Natural killer cell (primary cell): ENCODE results near the gene ACTG1. TPM values are rescaled to one million over a fixed set of nuclear protein-coding genes. Genes with fewer than 3 reads are reported as not detected.
"Not testable (repeated sequence)": the region's sequence is repeated elsewhere in the genome, so short reads cannot be mapped to it uniquely, and the experiment has no call there.

Experiments
- ATAC-seq, 3 donors: fragments of 150-1000 bp in 2 of 3; fragments of 200-7000 bp in 1 of 3; cut with Tn5 transposase; 1 replicate in 1 of 3; 2 replicates in 2 of 3; pipeline ENCODE4 v1.10.0; 2021; ENCODE audit warnings: mild to moderate bottlenecking in 2 of 3, moderate library complexity in 2 of 3
- DNase-seq, 2 donors: peaks; one replicate each; pipeline versions ENCODE4 v3.0.0 to v3.0.0-alpha.2; 2013 to 2021; ENCODE audit warnings: mixed read lengths in 1 of 2
- H3K27ac ChIP-seq: one replicate; pipeline ENCODE4 v1.5.1; 2013; ENCODE audit warnings: mild to moderate bottlenecking, low read length
- H3K27me3 ChIP-seq: one replicate; pipeline ENCODE4 v1.6.1; 2013; ENCODE audit warnings: low read length; ENCODE audit not compliant: control insufficient read depth, insufficient read depth
- H3K36me3 ChIP-seq: one replicate; pipeline ENCODE4 v1.6.1; 2013; ENCODE audit warnings: low read length; ENCODE audit not compliant: control insufficient read depth, insufficient read depth
- H3K4me1 ChIP-seq: one replicate; pipeline ENCODE4 v1.6.1; 2013; ENCODE audit warnings: low read length; ENCODE audit not compliant: control insufficient read depth, insufficient read depth
- H3K4me3 ChIP-seq: one replicate; pipeline ENCODE4 v1.5.1; 2013; ENCODE audit warnings: low read length
- H3K9me3 ChIP-seq: one replicate; pipeline ENCODE4 v1.6.1; 2013; ENCODE audit warnings: low read length; ENCODE audit not compliant: control insufficient read depth, insufficient read depth
- H3K27ac Mint-ChIP-seq, 2 donors: one replicate each; pipeline ENCODE4 v1.8.0; 2022; ENCODE audit warnings: mild to moderate bottlenecking in 2 of 2, mixed read lengths in 2 of 2, moderate library complexity in 1 of 2
- H3K27me3 Mint-ChIP-seq, 2 donors: one replicate each; pipeline ENCODE4 v1.8.0; 2022; ENCODE audit warnings: low read depth in 2 of 2, mixed read lengths in 2 of 2
- H3K36me3 Mint-ChIP-seq: one replicate; pipeline ENCODE4 v1.8.0; 2022; ENCODE audit warnings: mixed read lengths
- H3K4me1 Mint-ChIP-seq, 2 donors: one replicate each; pipeline ENCODE4 v1.8.0; 2022; ENCODE audit warnings: mixed read lengths in 2 of 2
- H3K4me3 Mint-ChIP-seq: one replicate; pipeline ENCODE4 v1.8.0; 2022; ENCODE audit warnings: mild to moderate bottlenecking, moderate library complexity, mixed read lengths
- H3K9me3 Mint-ChIP-seq, 2 donors: one replicate each; pipeline ENCODE4 v1.8.0; 2022; ENCODE audit warnings: mixed read lengths in 2 of 2
- CTCF ChIP-seq: fragments of 200-600 bp; IDR thresholded peaks from one replicate; pipeline ENCODE4 v1.8.0; 2022; ENCODE audit warnings: antibody characterized with exemption
- WGBS: methylation state at CpG from one replicate; pipeline ENCODE4 v1.1.7; 2013; ENCODE audit warnings: missing lambda C conversion rate; ENCODE audit not compliant: insufficient coverage; 5-methylcytosine and 5-hydroxymethylcytosine counted together
- intact Hi-C: fragments of 100-400 bp; cut with micrococcal nuclease; formaldehyde crosslinking; loops from one replicate; pipeline ENCODE4 v1.14.2; 2022
- total RNA-seq, 4 donors: library from RNA; stranded (reverse); fragments of 120-200 nt in 1 of 4; gene quantifications; one replicate each; pipeline versions ENCODE4 v1.2.3 to v1.2.4, GENCODE V29; 2013 to 2022

ACTG1 gene
- total RNA-seq, 3 donors from 2014 or later (not counting 1 experiment from before 2014, with no cell fraction given): 1,401 to 1,901 (median 1,735) TPM

- H3K4me3 Mint-ChIP-seq: peak overlapping the region; percentile 13
- peak overlapping the region in 1 of 2 donors; percentile 64 for H3K27ac Mint-ChIP-seq
- Histone ChIP-seq H3K27ac (no peak overlapping the region), H3K27me3 (peaks cover 19% of the 10 kb centered on the region), H3K4me3 (no peak overlapping the region), H3K36me3 (no peaks in the 10 kb centered on the region), H3K4me1 (peaks cover 39% of the 10 kb centered on the region), H3K9me3 (no peaks in the 10 kb centered on the region)
- peaks cover 0 to 15% of the 10 kb centered on the region in 2 donors for H3K27me3 Mint-ChIP-seq
- ATAC-seq (peak in 1 of 3 donors; percentile 8), DNase-seq (no peak)
- 65% methylated on average over 5 of the region's 6 CpGs for WGBS
- peaks cover 0 to 12% of the 10 kb centered on the region in 2 donors for H3K4me1 Mint-ChIP-seq
- no peaks in the 10 kb centered on the region for H3K9me3 Mint-ChIP-seq
- H3K36me3 Mint-ChIP-seq: no peaks in the 10 kb centered on the region
- intact Hi-C loops: no loop called here
- TF ChIP-seq CTCF: no peak
These were observed 21.8 kb upstream of the ACTG1 start for GRCh38 chr17:81534157-81535006.

GRCh38 chr17:81533339-81534141, 20.9 kb upstream of the ACTG1 start:
- H3K27me3 ChIP-seq: peaks cover 19% of the 10 kb centered on the region

GRCh38 chr17:81532490-81533287, 20.1 kb upstream of the ACTG1 start:
- TF ChIP-seq CTCF: no peak

More at GRCh38 chr17:81533339-81534141, 20.9 kb upstream of the ACTG1 start:
- ATAC-seq: peak; percentile 52 to 76 (median 65)
- Mint-ChIP-seq H3K27me3 (peaks cover 0 to 15% of the 10 kb centered on the region in 2 donors), H3K27ac (peak overlapping the region; percentile 52 to 64), H3K36me3 (no peaks in the 10 kb centered on the region), H3K9me3 (no peaks in the 10 kb centered on the region), H3K4me1 (peaks cover 0 to 12% of the 10 kb centered on the region in 2 donors), H3K4me3 (peak overlapping the region; percentile 13)
- Histone ChIP-seq H3K4me1 (peaks cover 39% of the 10 kb centered on the region), H3K9me3 (no peaks in the 10 kb centered on the region), H3K27ac (no peak overlapping the region), H3K36me3 (no peaks in the 10 kb centered on the region), H3K4me3 (no peak overlapping the region)
- no peak for DNase-seq
- no peak for TF ChIP-seq CTCF
- intact Hi-C loops: no loop called here
- WGBS: 55% methylated on average over 21 of the region's 21 CpGs

GRCh38 chr17:81531998-81532404, 19.4 kb upstream of the ACTG1 start:
- H3K36me3 ChIP-seq, H3K27me3 ChIP-seq, intact Hi-C loops, H3K27ac ChIP-seq, H3K9me3 ChIP-seq, H3K27ac Mint-ChIP-seq, H3K4me3 Mint-ChIP-seq, DNase-seq, H3K4me3 ChIP-seq, H3K9me3 Mint-ChIP-seq, H3K36me3 Mint-ChIP-seq, H3K27me3 Mint-ChIP-seq, ATAC-seq: not testable (repeated sequence)
- peaks cover 29% of the 10 kb centered on the region for H3K4me1 ChIP-seq
- peaks cover 0 to 12% of the 10 kb centered on the region in 2 donors for H3K4me1 Mint-ChIP-seq
- WGBS: 96% methylated on average over 3 of the region's 3 CpGs

More at GRCh38 chr17:81532490-81533287, 20.1 kb upstream of the ACTG1 start:
- Histone ChIP-seq H3K27me3 (peaks cover 13% of the 10 kb centered on the region), H3K4me3 (no peak overlapping the region), H3K4me1 (peaks cover 36% of the 10 kb centered on the region), H3K27ac (no peak overlapping the region), H3K36me3 (no peaks in the 10 kb centered on the region), H3K9me3 (no peaks in the 10 kb centered on the region)
- intact Hi-C loops: no loop called here
- Mint-ChIP-seq H3K4me1 (peaks cover 0 to 12% of the 10 kb centered on the region in 2 donors), H3K36me3 (no peaks in the 10 kb centered on the region), H3K4me3 (no peak overlapping the region), H3K9me3 (no peaks in the 10 kb centered on the region), H3K27ac (peak overlapping the region in 1 of 2 donors; percentile 52), H3K27me3 (peaks cover 0 to 9% of the 10 kb centered on the region in 2 donors)
- DNase-seq (no peak), ATAC-seq (no peak)
- 88% methylated on average over 11 of the region's 11 CpGs for WGBS

- intact Hi-C loops, H3K27ac Mint-ChIP-seq, H3K9me3 ChIP-seq, H3K36me3 ChIP-seq, H3K27me3 ChIP-seq, H3K27ac ChIP-seq, ATAC-seq, H3K27me3 Mint-ChIP-seq, H3K36me3 Mint-ChIP-seq, H3K4me3 Mint-ChIP-seq, H3K4me3 ChIP-seq, H3K9me3 Mint-ChIP-seq, DNase-seq: not testable (repeated sequence)
- peaks cover 0 to 12% of the 10 kb centered on the region in 2 donors for H3K4me1 Mint-ChIP-seq
- WGBS: 83% methylated on average over 6 of the region's 6 CpGs
- H3K4me1 ChIP-seq: peaks cover 21% of the 10 kb centered on the region
These were observed 18.4 kb upstream of the ACTG1 start for GRCh38 chr17:81531013-81531412.
